ENCODE data around the gene XPNPEP1. TPM values are rescaled to one million over a fixed set of nuclear protein-coding genes. Genes with fewer than 3 reads are reported as not detected.

The XPNPEP1 gene
- total and polyA plus RNA-seq, 2 donors from 2014 or later, result 34.4 to 62.4 TPM

DNA sequence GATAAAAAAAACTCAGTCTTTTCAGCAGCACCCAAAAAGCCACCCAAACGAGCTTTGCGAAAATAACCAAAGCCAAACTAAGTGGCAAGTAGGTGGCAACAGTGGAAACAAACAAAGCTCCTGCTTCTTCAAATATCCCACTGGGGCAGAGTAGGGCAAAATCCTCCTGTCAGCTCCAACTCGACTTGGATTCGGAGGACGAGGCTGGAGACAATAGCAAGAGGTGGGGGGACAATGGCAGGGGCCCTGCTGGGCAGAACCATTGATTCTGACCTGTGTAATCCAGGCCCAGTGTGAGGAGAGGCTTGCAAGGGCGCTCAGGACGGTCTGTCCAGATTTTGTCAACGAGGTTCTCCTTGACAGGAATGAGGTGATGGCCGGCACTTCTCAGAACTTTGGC, 35.5 kb downstream of the XPNPEP1 start:
- no peak for FAIRE-seq
- Histone ChIP-seq H3K9ac (ENCODE audit: low read length in 3 of 3) (no peak overlapping the region), H3K36me3 (ENCODE audit: control insufficient read depth in 2 of 3, insufficient read depth in 3 of 3, low read length in 3 of 3) (peaks cover 0 to 36% (median 9%) of the 10 kb centered on the region in 3 donors), H3K27me3 (ENCODE audit: control insufficient read depth, insufficient read depth, low read length) (no peaks in the 10 kb centered on the region), H3K4me3 (ENCODE audit: low read length in 3 of 3) (no peak overlapping the region), H3K4me1 (ENCODE audit: control insufficient read depth in 2 of 3, insufficient read depth in 2 of 3, low read depth in 1 of 3, low read length in 3 of 3) (peaks cover 0 to 11% (median 9%) of the 10 kb centered on the region in 3 donors), H3K27ac (ENCODE audit: low read depth in 2 of 2, low read length in 2 of 2) (no peak overlapping the region), H3K9me3 (ENCODE audit: control insufficient read depth in 2 of 3, insufficient read depth in 1 of 3, low read length in 3 of 3) (no peaks in the 10 kb centered on the region)
- no peak for DNase-seq
- TF ChIP-seq, protein P1, sequence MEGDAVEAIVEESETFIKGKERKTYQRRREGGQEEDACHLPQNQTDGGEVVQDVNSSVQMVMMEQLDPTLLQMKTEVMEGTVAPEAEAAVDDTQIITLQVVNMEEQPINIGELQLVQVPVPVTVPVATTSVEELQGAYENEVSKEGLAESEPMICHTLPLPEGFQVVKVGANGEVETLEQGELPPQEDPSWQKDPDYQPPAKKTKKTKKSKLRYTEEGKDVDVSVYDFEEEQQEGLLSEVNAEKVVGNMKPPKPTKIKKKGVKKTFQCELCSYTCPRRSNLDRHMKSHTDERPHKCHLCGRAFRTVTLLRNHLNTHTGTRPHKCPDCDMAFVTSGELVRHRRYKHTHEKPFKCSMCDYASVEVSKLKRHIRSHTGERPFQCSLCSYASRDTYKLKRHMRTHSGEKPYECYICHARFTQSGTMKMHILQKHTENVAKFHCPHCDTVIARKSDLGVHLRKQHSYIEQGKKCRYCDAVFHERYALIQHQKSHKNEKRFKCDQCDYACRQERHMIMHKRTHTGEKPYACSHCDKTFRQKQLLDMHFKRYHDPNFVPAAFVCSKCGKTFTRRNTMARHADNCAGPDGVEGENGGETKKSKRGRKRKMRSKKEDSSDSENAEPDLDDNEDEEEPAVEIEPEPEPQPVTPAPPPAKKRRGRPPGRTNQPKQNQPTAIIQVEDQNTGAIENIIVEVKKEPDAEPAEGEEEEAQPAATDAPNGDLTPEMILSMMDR (IDR thresholded peaks at IDR 0.05; ENCODE audit: borderline replicate concordance, extremely low read depth, insufficient read depth), result no peak
- intact Hi-C loops (cut with DNase I), result no loop called here

DNA sequence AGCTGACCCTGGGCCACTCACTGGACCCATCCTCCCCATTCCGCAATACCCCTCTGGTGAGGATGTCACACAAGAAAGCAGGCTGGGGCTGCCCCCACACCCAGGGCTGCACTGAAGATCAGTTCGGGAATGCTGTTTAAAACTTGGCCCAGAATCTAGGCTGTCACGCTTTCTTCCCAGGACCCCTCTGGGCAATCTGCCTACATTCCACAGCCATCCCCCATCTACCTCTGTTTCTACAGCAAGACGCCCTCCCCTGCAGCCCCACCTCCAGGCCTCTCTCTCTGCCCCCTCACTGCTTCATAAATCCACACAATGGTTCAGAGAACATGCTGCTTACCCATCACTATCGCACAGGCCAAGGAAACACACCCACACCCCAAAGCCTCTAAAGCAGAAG, 36.1 kb downstream of the XPNPEP1 start:
- peak in 4 of 5 donors; percentile 73 to 88 (median 78) for DNase-seq
- Histone ChIP-seq H3K4me1 (ENCODE audit: control insufficient read depth in 2 of 3, insufficient read depth in 2 of 3, low read depth in 1 of 3, low read length in 3 of 3) (peaks cover 0 to 11% (median 9%) of the 10 kb centered on the region in 3 donors), H3K4me3 (ENCODE audit: low read length in 3 of 3) (no peak overlapping the region), H3K36me3 (ENCODE audit: control insufficient read depth in 2 of 3, insufficient read depth in 3 of 3, low read length in 3 of 3) (peaks cover 3 to 41% (median 15%) of the 10 kb centered on the region in 3 donors), H3K27ac (ENCODE audit: low read depth in 2 of 2, low read length in 2 of 2) (no peak overlapping the region), H3K9me3 (ENCODE audit: control insufficient read depth in 2 of 3, insufficient read depth in 1 of 3, low read length in 3 of 3) (no peaks in the 10 kb centered on the region), H3K9ac (ENCODE audit: low read length in 3 of 3) (no peak overlapping the region), H3K27me3 (ENCODE audit: control insufficient read depth, insufficient read depth, low read length) (no peaks in the 10 kb centered on the region)
- intact Hi-C loops (cut with DNase I), result no loop called here
- TF ChIP-seq, protein P1 (IDR thresholded peaks at IDR 0.05; ENCODE audit: borderline replicate concordance, extremely low read depth, insufficient read depth), result no peak
- FAIRE-seq, result no peak

DNA sequence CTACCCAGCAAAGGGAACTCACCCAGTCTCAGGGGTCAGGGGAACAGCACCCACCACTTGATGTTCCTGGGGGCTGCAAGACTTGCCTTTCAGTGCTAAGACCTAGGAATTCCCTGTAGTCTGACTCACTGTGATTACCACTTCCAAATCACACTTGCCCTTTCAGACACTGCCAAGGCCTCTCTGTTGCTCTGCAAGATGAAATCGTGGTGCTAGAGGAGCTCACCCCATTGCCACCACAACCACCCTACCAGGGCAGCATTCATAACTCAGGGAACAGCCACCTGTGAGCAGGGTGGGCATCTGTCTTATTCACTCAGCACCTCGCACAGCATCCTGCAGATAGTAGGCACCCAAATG, 36.5 kb downstream of the XPNPEP1 start:
- no peak for DNase-seq
- intact Hi-C loops (cut with DNase I), result no loop called here
- Histone ChIP-seq H3K36me3 (ENCODE audit: control insufficient read depth in 2 of 3, insufficient read depth in 3 of 3, low read length in 3 of 3) (peaks cover 6 to 42% (median 18%) of the 10 kb centered on the region in 3 donors), H3K4me3 (ENCODE audit: low read length in 3 of 3) (no peak overlapping the region), H3K27me3 (ENCODE audit: control insufficient read depth, insufficient read depth, low read length) (no peaks in the 10 kb centered on the region), H3K9ac (ENCODE audit: low read length in 3 of 3) (no peak overlapping the region), H3K4me1 (ENCODE audit: control insufficient read depth in 2 of 3, insufficient read depth in 2 of 3, low read depth in 1 of 3, low read length in 3 of 3) (peaks cover 0 to 11% (median 9%) of the 10 kb centered on the region in 3 donors), H3K27ac (ENCODE audit: low read depth in 2 of 2, low read length in 2 of 2) (no peak overlapping the region), H3K9me3 (ENCODE audit: control insufficient read depth in 2 of 3, insufficient read depth in 1 of 3, low read length in 3 of 3) (no peaks in the 10 kb centered on the region)
- TF ChIP-seq, protein P1 (IDR thresholded peaks at IDR 0.05; ENCODE audit: borderline replicate concordance, extremely low read depth, insufficient read depth), result no peak
- no peak for FAIRE-seq

Measured in kidney (tissue), 14 donors.